ENCODE data around the gene AGBL1. TPM values are rescaled to one million over a fixed set of nuclear protein-coding genes. Genes with fewer than 3 reads are reported as not detected.

AGBL1 gene
- total RNA-seq, 1 donor from 2014 or later: not detected

DNA sequence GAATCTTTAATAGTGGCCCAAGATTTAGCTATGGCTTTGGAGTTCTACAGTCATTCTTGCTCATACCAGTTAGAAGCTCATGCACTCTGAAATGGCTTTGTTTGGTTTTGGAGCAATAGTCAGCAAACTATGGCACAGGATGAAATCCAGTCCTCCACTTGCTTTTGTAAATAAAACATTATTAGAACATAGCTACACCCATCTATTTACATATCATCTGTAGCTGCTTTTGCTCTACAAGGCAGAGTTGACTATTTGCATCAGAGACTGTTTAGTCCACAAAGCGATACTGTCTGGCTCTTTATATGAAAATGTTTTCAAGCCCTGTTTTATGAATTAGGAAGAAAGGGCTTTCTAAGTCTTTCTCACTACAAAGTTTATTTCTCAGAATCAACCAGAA lies 716.9 kb downstream of the AGBL1 start:
- TF ChIP-seq, protein P1, sequence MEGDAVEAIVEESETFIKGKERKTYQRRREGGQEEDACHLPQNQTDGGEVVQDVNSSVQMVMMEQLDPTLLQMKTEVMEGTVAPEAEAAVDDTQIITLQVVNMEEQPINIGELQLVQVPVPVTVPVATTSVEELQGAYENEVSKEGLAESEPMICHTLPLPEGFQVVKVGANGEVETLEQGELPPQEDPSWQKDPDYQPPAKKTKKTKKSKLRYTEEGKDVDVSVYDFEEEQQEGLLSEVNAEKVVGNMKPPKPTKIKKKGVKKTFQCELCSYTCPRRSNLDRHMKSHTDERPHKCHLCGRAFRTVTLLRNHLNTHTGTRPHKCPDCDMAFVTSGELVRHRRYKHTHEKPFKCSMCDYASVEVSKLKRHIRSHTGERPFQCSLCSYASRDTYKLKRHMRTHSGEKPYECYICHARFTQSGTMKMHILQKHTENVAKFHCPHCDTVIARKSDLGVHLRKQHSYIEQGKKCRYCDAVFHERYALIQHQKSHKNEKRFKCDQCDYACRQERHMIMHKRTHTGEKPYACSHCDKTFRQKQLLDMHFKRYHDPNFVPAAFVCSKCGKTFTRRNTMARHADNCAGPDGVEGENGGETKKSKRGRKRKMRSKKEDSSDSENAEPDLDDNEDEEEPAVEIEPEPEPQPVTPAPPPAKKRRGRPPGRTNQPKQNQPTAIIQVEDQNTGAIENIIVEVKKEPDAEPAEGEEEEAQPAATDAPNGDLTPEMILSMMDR (IDR thresholded peaks at IDR 0.05): no peak
- no peak overlapping the region for H3K4me3 Mint-ChIP-seq (ENCODE audit: unreplicated experiment)
- H3K27me3 Mint-ChIP-seq (ENCODE audit: unreplicated experiment): no peaks in the 10 kb centered on the region
- no peaks in the 10 kb centered on the region for H3K36me3 Mint-ChIP-seq (ENCODE audit: unreplicated experiment)
- no peaks in the 10 kb centered on the region for H3K4me1 Mint-ChIP-seq (ENCODE audit: unreplicated experiment)
- DNase-seq (ENCODE audit: extremely low spot score, unreplicated experiment): no peak
- no peak overlapping the region for H3K27ac Mint-ChIP-seq (ENCODE audit: unreplicated experiment)
- H3K9me3 Mint-ChIP-seq (ENCODE audit: unreplicated experiment): no peaks in the 10 kb centered on the region

DNA sequence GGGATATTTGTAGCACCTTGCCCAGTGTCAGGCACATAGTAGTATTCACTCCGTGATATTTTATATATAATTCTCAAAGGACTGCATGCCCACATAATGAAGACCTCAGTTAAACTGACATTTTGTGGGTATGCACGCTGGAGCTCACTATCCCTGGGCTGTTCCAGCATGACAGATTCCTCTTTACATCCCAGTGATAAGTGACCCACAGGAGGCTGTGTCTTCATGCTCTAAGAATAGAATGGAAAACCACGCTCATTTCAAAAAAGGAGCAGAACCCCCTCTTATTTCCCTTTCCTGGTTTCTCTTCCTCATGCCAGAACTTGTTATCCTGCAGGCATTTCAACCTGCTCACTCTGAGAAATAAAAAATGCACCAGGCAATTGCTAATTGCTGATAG lies 717.5 kb downstream of the AGBL1 start:
- no peaks in the 10 kb centered on the region for H3K9me3 Mint-ChIP-seq (ENCODE audit: unreplicated experiment)
- no peaks in the 10 kb centered on the region for H3K36me3 Mint-ChIP-seq (ENCODE audit: unreplicated experiment)
- no peak overlapping the region for H3K27ac Mint-ChIP-seq (ENCODE audit: unreplicated experiment)
- TF ChIP-seq, protein P1 (IDR thresholded peaks at IDR 0.05): no peak
- H3K4me1 Mint-ChIP-seq (ENCODE audit: unreplicated experiment): no peaks in the 10 kb centered on the region
- no peak overlapping the region for H3K4me3 Mint-ChIP-seq (ENCODE audit: unreplicated experiment)
- no peaks in the 10 kb centered on the region for H3K27me3 Mint-ChIP-seq (ENCODE audit: unreplicated experiment)
- no peak for DNase-seq (ENCODE audit: extremely low spot score, unreplicated experiment)

DNA sequence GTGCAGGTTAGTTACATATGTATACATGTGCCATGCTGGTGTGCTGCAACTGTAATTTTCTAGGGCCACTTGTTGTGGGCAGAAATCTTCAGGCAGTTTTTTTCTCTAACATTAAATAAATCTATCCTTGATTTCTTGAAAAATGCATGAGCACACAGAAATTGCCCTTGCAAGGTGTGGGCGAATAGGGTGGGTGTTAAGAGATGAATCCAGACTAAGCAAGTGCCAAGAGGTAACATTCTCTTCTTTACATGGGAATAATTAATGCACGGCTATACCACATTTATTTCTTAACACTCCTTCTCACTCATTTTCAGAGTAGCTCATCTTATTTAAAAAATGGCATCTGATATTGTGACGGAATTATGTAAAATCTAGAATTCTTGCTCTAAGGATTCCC lies 719.6 kb downstream of the AGBL1 start:
- Mint-ChIP-seq H3K36me3 (ENCODE audit: unreplicated experiment) (no peaks in the 10 kb centered on the region), H3K9me3 (ENCODE audit: unreplicated experiment) (no peaks in the 10 kb centered on the region), H3K27ac (ENCODE audit: unreplicated experiment) (no peak overlapping the region), H3K4me3 (ENCODE audit: unreplicated experiment) (no peak overlapping the region), H3K4me1 (ENCODE audit: unreplicated experiment) (no peaks in the 10 kb centered on the region), H3K27me3 (ENCODE audit: unreplicated experiment) (no peaks in the 10 kb centered on the region)
- DNase-seq (ENCODE audit: extremely low spot score, unreplicated experiment): no peak
- TF ChIP-seq, protein P1 (IDR thresholded peaks at IDR 0.05): no peak

GRCh38 chr15:86802244-86802643 lies 722.6 kb downstream of the AGBL1 start:
- no peak overlapping the region for H3K4me3 Mint-ChIP-seq (ENCODE audit: unreplicated experiment)
- TF ChIP-seq, protein P1 (IDR thresholded peaks at IDR 0.05): no peak
- no peak overlapping the region for H3K27ac Mint-ChIP-seq (ENCODE audit: unreplicated experiment)
- no peaks in the 10 kb centered on the region for H3K4me1 Mint-ChIP-seq (ENCODE audit: unreplicated experiment)
- no peaks in the 10 kb centered on the region for H3K9me3 Mint-ChIP-seq (ENCODE audit: unreplicated experiment)
- DNase-seq (ENCODE audit: extremely low spot score, unreplicated experiment): no peak
- H3K36me3 Mint-ChIP-seq (ENCODE audit: unreplicated experiment): no peaks in the 10 kb centered on the region
- H3K27me3 Mint-ChIP-seq (ENCODE audit: unreplicated experiment): no peaks in the 10 kb centered on the region

DNA sequence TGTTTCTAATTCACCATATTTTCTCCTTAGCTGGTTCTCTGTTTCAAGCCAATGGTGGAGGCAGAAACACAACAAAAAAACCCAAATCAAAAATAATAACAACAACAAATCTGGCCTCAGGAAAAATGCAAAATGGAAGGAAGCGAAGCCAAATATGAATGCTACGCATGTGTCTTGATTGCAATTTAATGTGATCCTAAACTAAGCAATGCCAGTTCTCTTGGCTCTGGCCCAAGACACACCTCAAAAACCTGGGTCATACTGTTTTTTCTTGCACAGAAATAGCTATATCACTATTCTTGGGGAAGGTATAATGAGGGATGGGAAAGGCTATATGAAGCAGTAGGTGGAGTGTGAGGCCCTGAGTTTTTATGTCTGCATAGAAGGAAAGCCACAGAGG lies 724.7 kb downstream of the AGBL1 start:
- no peaks in the 10 kb centered on the region for H3K4me1 Mint-ChIP-seq (ENCODE audit: unreplicated experiment)
- H3K27me3 Mint-ChIP-seq (ENCODE audit: unreplicated experiment): no peaks in the 10 kb centered on the region

More for the DNA sequence above, 724.7 kb downstream of the AGBL1 start:
- Mint-ChIP-seq H3K27ac (ENCODE audit: unreplicated experiment) (no peak overlapping the region), H3K4me3 (ENCODE audit: unreplicated experiment) (no peak overlapping the region), H3K9me3 (ENCODE audit: unreplicated experiment) (peaks cover 3% of the 10 kb centered on the region), H3K36me3 (ENCODE audit: unreplicated experiment) (no peaks in the 10 kb centered on the region)
- DNase-seq (ENCODE audit: extremely low spot score, unreplicated experiment): no peak
- TF ChIP-seq, protein P1 (IDR thresholded peaks at IDR 0.05): no peak

Data from osteocyte (in vitro differentiated cells).